ENCODE measurements around the gene TMEM131. TPM values are rescaled to one million over a fixed set of nuclear protein-coding genes. Genes with fewer than 3 reads are reported as not detected.

Gene TMEM131
- total RNA-seq, 1 donor from 2014 or later, result 16.8 TPM

- no peak for TF ChIP-seq CTCF (IDR thresholded peaks at IDR 0.05; ENCODE audit: insufficient read depth, low read length, poor library complexity, severe bottlenecking)
- Histone ChIP-seq H3K36me3 (ENCODE audit: control insufficient read depth, insufficient read depth, low read length) (no peaks in the 10 kb centered on the region), H3K27me3 (ENCODE audit: control insufficient read depth, insufficient read depth, low read length) (peaks cover 12% of the 10 kb centered on the region), H3K4me3 (ENCODE audit: low read depth, low read length) (no peak overlapping the region)
- no peak for DNase-seq (ENCODE audit: low read depth)
Observed at GRCh38 chr2:97724501-97724900, 271.2 kb downstream of the TMEM131 start.

- peaks cover 12% of the 10 kb centered on the region for H3K27me3 ChIP-seq (ENCODE audit: control insufficient read depth, insufficient read depth, low read length)
- TF ChIP-seq CTCF (IDR thresholded peaks at IDR 0.05; ENCODE audit: insufficient read depth, low read length, poor library complexity, severe bottlenecking), result no peak
- no peak overlapping the region for H3K4me3 ChIP-seq (ENCODE audit: low read depth, low read length)
- no peaks in the 10 kb centered on the region for H3K36me3 ChIP-seq (ENCODE audit: control insufficient read depth, insufficient read depth, low read length)
- DNase-seq (ENCODE audit: low read depth), result no peak
Observed at GRCh38 chr2:97724073-97724410, 271.7 kb downstream of the TMEM131 start.

- H3K4me3 ChIP-seq (ENCODE audit: low read depth, low read length), result no peak overlapping the region
- no peak for TF ChIP-seq CTCF (IDR thresholded peaks at IDR 0.05; ENCODE audit: insufficient read depth, low read length, poor library complexity, severe bottlenecking)
- H3K36me3 ChIP-seq (ENCODE audit: control insufficient read depth, insufficient read depth, low read length), result no peaks in the 10 kb centered on the region
- DNase-seq (ENCODE audit: low read depth), result no peak
- peaks cover 12% of the 10 kb centered on the region for H3K27me3 ChIP-seq (ENCODE audit: control insufficient read depth, insufficient read depth, low read length)
Observed at GRCh38 chr2:97723156-97724072, 272.3 kb downstream of the TMEM131 start.

- no peak for DNase-seq (ENCODE audit: low read depth)
- Histone ChIP-seq H3K27me3 (ENCODE audit: control insufficient read depth, insufficient read depth, low read length) (peaks cover 14% of the 10 kb centered on the region), H3K4me3 (ENCODE audit: low read depth, low read length) (no peak overlapping the region), H3K36me3 (ENCODE audit: control insufficient read depth, insufficient read depth, low read length) (no peaks in the 10 kb centered on the region)
- TF ChIP-seq CTCF (IDR thresholded peaks at IDR 0.05; ENCODE audit: insufficient read depth, low read length, poor library complexity, severe bottlenecking), result no peak
Observed at GRCh38 chr2:97722227-97722626, 273.5 kb downstream of the TMEM131 start.

- no peak for TF ChIP-seq CTCF (IDR thresholded peaks at IDR 0.05; ENCODE audit: insufficient read depth, low read length, poor library complexity, severe bottlenecking)
- H3K27me3 ChIP-seq (ENCODE audit: control insufficient read depth, insufficient read depth, low read length), result peaks cover 14% of the 10 kb centered on the region
- H3K4me3 ChIP-seq (ENCODE audit: low read depth, low read length), result no peak overlapping the region
- DNase-seq (ENCODE audit: low read depth), result no peak
- H3K36me3 ChIP-seq (ENCODE audit: control insufficient read depth, insufficient read depth, low read length), result no peaks in the 10 kb centered on the region
Observed at GRCh38 chr2:97720746-97721145, 275.0 kb downstream of the TMEM131 start.
